ENCODE measurements around the gene YWHAG. TPM values are rescaled to one million over a fixed set of nuclear protein-coding genes. Genes with fewer than 3 reads are reported as not detected.

Gene YWHAG
- total and polyA plus RNA-seq, 9 of the 15 experiments (the other 6 are each of a cell fraction or from before 2014, with no cell fraction given), result 30.4 to 246 (median 94.5) TPM

- CTCF ChIA-PET (ENCODE audit: low intra/inter-chr PET ratio), result no interaction called here
- ATAC-seq (peak; percentile 94), FAIRE-seq (peak; percentile 81), DNase-seq (ENCODE audit: extremely low read depth in 1 of 4, low spot score in 3 of 4) (peak; percentile 98 to 99 (median 99))
- Histone ChIP-seq H3K9me3 (replicated peaks; ENCODE audit: control insufficient read depth, insufficient read depth, low read depth, low read length) (no peaks in the 10 kb centered on the region), H3K9ac (ENCODE audit: insufficient read depth in 1 of 2, low read depth in 2 of 2, low read length in 2 of 2) (peak overlapping the region; percentile 84 to 99), H3K27ac (ENCODE audit: extremely low read depth, low read depth, low read length) (peak overlapping the region; percentile 90), H2AFZ (ENCODE audit: low read depth, low read length) (peak overlapping the region; percentile 92), H3K4me3 (peak overlapping the region; percentile 94), H4K20me1 (replicated peaks; ENCODE audit: control insufficient read depth, insufficient read depth, low read length) (peaks cover 33% of the 10 kb centered on the region), H3K4me1 (replicated peaks in 1 of 2; ENCODE audit: control insufficient read depth in 2 of 2, insufficient read depth in 2 of 2, low read length in 2 of 2) (peaks cover 15 to 32% of the 10 kb centered on the region in 2 experiments), H3K79me2 (ENCODE audit: control insufficient read depth, insufficient read depth, low read length) (peaks cover 45% of the 10 kb centered on the region), H3K36me3 (ENCODE audit: control insufficient read depth, insufficient read depth, low read length) (peaks cover 36% of the 10 kb centered on the region), H3K4me2 (ENCODE audit: insufficient read depth, low read length) (peak overlapping the region; percentile 87), H3K27me3 (ENCODE audit: control insufficient read depth in 2 of 2, insufficient read depth in 2 of 2, low read length in 2 of 2) (no peaks in the 10 kb centered on the region), H3K9me1 (ENCODE audit: control insufficient read depth, insufficient read depth, low read length) (no peaks in the 10 kb centered on the region)
- WGBS (ENCODE audit: insufficient coverage, low coverage, missing lambda C conversion rate), result under 1% methylated on average over 34 of the region's 41 CpGs
- intact Hi-C loops (cut with micrococcal nuclease), result loop anchor here (1.0 to 2.0 kb wide), 2 partner anchors 33 to 41 kb away; no protein-coding TSS in a partner anchor
- POLR2A ChIA-PET, result interaction anchor here (0.5 to 2.7 kb wide), 12 partner anchors 10 to 1448 kb away, joined by 3 to 24 read pairs (median 4); no protein-coding TSS in a partner anchor
- in situ Hi-C loops (cut with MboI), result no loop called here
- TSS peak; percentile 99 for BruUV-seq (replicated peaks)
- no peak for TF ChIP-seq HNRNPK (IDR thresholded peaks at IDR 0.05; ENCODE audit: low read depth, low read length, poor library complexity, severe bottlenecking)
- TF ChIP-seq ZNF592 (IDR thresholded peaks at IDR 0.05), result peak; percentile 86; the same call in 1 of the 2 replicates
- TF ChIP-seq POLR2AphosphoS5 (IDR thresholded peaks at IDR 0.05; ENCODE audit: control insufficient read depth, insufficient read depth, low read depth, low read length), result peak; percentile 66; the same call in 1 of the 2 replicates
- no peak for TF ChIP-seq NR0B1 (IDR thresholded peaks at IDR 0.05; ENCODE audit: partially characterized antibody)
- 0 out of 2 replicates have a peak, but pooled peaks have one; percentile 36 for TF ChIP-seq TARDBP (IDR thresholded peaks at IDR 0.05)
- no peak for TF ChIP-seq FOXJ2 (tag; IDR thresholded peaks at IDR 0.05)
- TF ChIP-seq CREM (IDR thresholded peaks at IDR 0.05; ENCODE audit: low read depth), result peak; percentile 82
- TF ChIP-seq ZNF316 (IDR thresholded peaks at IDR 0.05), result peak; percentile 78
- TF ChIP-seq KLF13 (tag; IDR thresholded peaks at IDR 0.05; ENCODE audit: borderline replicate concordance, low read depth), result peak; percentile 73; the same call in 1 of the 2 replicates
- peak in 1 of 3 experiments; percentile 60; a peak in 1 of 6 replicates for TF ChIP-seq ZBTB11 (CRISPR knock-in tag; IDR thresholded peaks at IDR 0.05)
Observed at GRCh38 chr7:76359111-76359977, 553 bp upstream of the YWHAG start.
